ENCODE data around the gene PSMA1.

GRCh38 chr11:14547440-14547839, 27.3 kb upstream of the PSMA1 start:
- TF ChIP-seq CTCF (IDR thresholded peaks at IDR 0.05) (no peak), POLR2A (IDR thresholded peaks at IDR 0.05) (no peak)
